HL-60/S4 (cell line): ENCODE measurements around the gene GPR108.
"Not testable (repeated sequence)": the region's sequence is repeated elsewhere in the genome, so short reads cannot be mapped to it uniquely, and the experiment has no call there.

ENCODE experiments used
- in situ Hi-C: fragments of 300-500 bp; cut with MboI; formaldehyde crosslinking; loops from 2 replicates; pipeline ENCODE4 v1.14.3; 2022; ENCODE audit warnings: low sequenced_read_pairs

GPR108 gene

GRCh38 chr19:6721138-6721474, 16.3 kb downstream of the GPR108 start:
- in situ Hi-C loops = no loop called here

GRCh38 chr19:6720369-6721137, 16.8 kb downstream of the GPR108 start, which contains the start of gene C3:
Gene C3, minus strand, starts transcription at chr19:6720650. Its CDS starts 61 bp downstream, at chr19:6720589.
- in situ Hi-C loops = no loop called here

- in situ Hi-C loops = no loop called here
These were observed 17.4 kb downstream of the GPR108 start for GRCh38 chr19:6719992-6720368.

- in situ Hi-C loops = no loop called here
These were observed 17.9 kb downstream of the GPR108 start for GRCh38 chr19:6719540-6719861.

GRCh38 chr19:6718741-6719539, 18.4 kb downstream of the GPR108 start:
- in situ Hi-C loops = no loop called here

GRCh38 chr19:6718111-6718740, 19.2 kb downstream of the GPR108 start:
- in situ Hi-C loops = no loop called here

- in situ Hi-C loops = no loop called here
These were observed 19.9 kb downstream of the GPR108 start for GRCh38 chr19:6717441-6717971.

GRCh38 chr19:6717036-6717435, 20.3 kb downstream of the GPR108 start:
- in situ Hi-C loops = no loop called here

- in situ Hi-C loops = no loop called here
These were observed 20.8 kb downstream of the GPR108 start for GRCh38 chr19:6716610-6716970.

- in situ Hi-C loops = no loop called here
These were observed 22.4 kb downstream of the GPR108 start for GRCh38 chr19:6714749-6715555.

- in situ Hi-C loops = no loop called here
These were observed 23.3 kb downstream of the GPR108 start for GRCh38 chr19:6713773-6714692.

- in situ Hi-C loops = no loop called here
These were observed 24.4 kb downstream of the GPR108 start for GRCh38 chr19:6712692-6713670.

GRCh38 chr19:6712231-6712630, 25.1 kb downstream of the GPR108 start:
- in situ Hi-C loops = no loop called here

GRCh38 chr19:6711605-6712004, 25.8 kb downstream of the GPR108 start:
- in situ Hi-C loops = no loop called here

GRCh38 chr19:6711078-6711361, 26.4 kb downstream of the GPR108 start:
- in situ Hi-C loops = no loop called here

GRCh38 chr19:6710273-6711077, 26.9 kb downstream of the GPR108 start:
- in situ Hi-C loops = no loop called here

- in situ Hi-C loops = no loop called here
These were observed 27.8 kb downstream of the GPR108 start for GRCh38 chr19:6709549-6709948.

GRCh38 chr19:6708913-6709312, 28.5 kb downstream of the GPR108 start:
- in situ Hi-C loops = not testable (repeated sequence)
